Astrocyte (in vitro differentiated cells and primary cell): ENCODE measurements around the gene P2RX5. TPM values are rescaled to one million over a fixed set of nuclear protein-coding genes. Genes with fewer than 3 reads are reported as not detected.
"Not testable (repeated sequence)": the region's sequence is repeated elsewhere in the genome, so short reads cannot be mapped to it uniquely, and the experiment has no call there.

Experiments
- DNase-seq: peaks from one replicate; pipeline ENCODE4 v3.0.0-alpha.2; 2010; ENCODE audit warnings: low read depth
- FAIRE-seq: peaks from 2 replicates; lab custom pipeline; 2011; peaks lifted over from hg19 to GRCh38; lab: Jason Lieb, UNC
- H2AFZ ChIP-seq: 2 replicates; pipeline ENCODE4 v1.6.0; 2012; ENCODE audit warnings: low read depth, low read length, inconsistent platforms
- H3K27ac ChIP-seq: 2 replicates; pipeline ENCODE4 v1.5.1; 2011; ENCODE audit warnings: low read depth, low read length, inconsistent platforms
- H3K27me3 ChIP-seq: 2 replicates; pipeline ENCODE4 v1.6.0; 2011; ENCODE audit warnings: low read length, inconsistent platforms; ENCODE audit not compliant: insufficient read depth
- H3K36me3 ChIP-seq: 2 replicates; pipeline ENCODE4 v1.5.1; 2011; ENCODE audit warnings: low read length, inconsistent platforms; ENCODE audit not compliant: insufficient read depth
- H3K4me1 ChIP-seq: 2 replicates; pipeline ENCODE4 v1.5.1; 2011; ENCODE audit warnings: low read length, inconsistent platforms; ENCODE audit not compliant: insufficient read depth
- H3K4me2 ChIP-seq: 2 replicates; pipeline ENCODE4 v1.6.0; 2012; ENCODE audit warnings: low read length, inconsistent platforms
- H3K4me3 ChIP-seq: 2 replicates; pipeline ENCODE4 v1.5.1; 2011; ENCODE audit warnings: low read depth, mild to moderate bottlenecking, low read length, inconsistent platforms; ENCODE audit not compliant: insufficient read depth
- H3K79me2 ChIP-seq: 2 replicates; pipeline ENCODE4 v1.6.0; 2012; ENCODE audit warnings: mild to moderate bottlenecking, low read length, inconsistent platforms; ENCODE audit not compliant: insufficient read depth
- H3K9ac ChIP-seq: 2 replicates; pipeline ENCODE4 v1.6.0; 2012; ENCODE audit warnings: mild to moderate bottlenecking, low read length, inconsistent platforms
- H3K9me3 ChIP-seq: 2 replicates; pipeline ENCODE4 v1.5.1; 2012; ENCODE audit warnings: low read depth, mild to moderate bottlenecking, low read length, inconsistent platforms; ENCODE audit not compliant: insufficient read depth
- H4K20me1 ChIP-seq: 2 replicates; pipeline ENCODE4 v1.6.0; 2012; ENCODE audit warnings: low read length, inconsistent platforms; ENCODE audit not compliant: insufficient read depth
- H3K27ac Mint-ChIP-seq: one replicate; pipeline ENCODE4 v1.8.0; 2021; ENCODE audit warnings: mild to moderate bottlenecking, mixed read lengths; ENCODE audit not compliant: unreplicated experiment
- H3K27me3 Mint-ChIP-seq: one replicate; pipeline ENCODE4 v1.8.0; 2021; ENCODE audit warnings: low read depth, mixed read lengths; ENCODE audit not compliant: unreplicated experiment
- H3K36me3 Mint-ChIP-seq: one replicate; pipeline ENCODE4 v1.8.0; 2021; ENCODE audit warnings: low read depth, mixed read lengths; ENCODE audit not compliant: unreplicated experiment
- H3K4me1 Mint-ChIP-seq: one replicate; pipeline ENCODE4 v1.8.0; 2021; ENCODE audit warnings: low read depth, mixed read lengths; ENCODE audit not compliant: unreplicated experiment
- H3K4me3 Mint-ChIP-seq: one replicate; pipeline ENCODE4 v1.8.0; 2021; ENCODE audit warnings: mild to moderate bottlenecking, moderate library complexity, mixed read lengths; ENCODE audit not compliant: unreplicated experiment
- H3K9me3 Mint-ChIP-seq: one replicate; pipeline ENCODE4 v1.8.0; 2021; ENCODE audit warnings: mild to moderate bottlenecking, mixed read lengths; ENCODE audit not compliant: unreplicated experiment
- EZH2 ChIP-seq: IDR thresholded peaks from 2 replicates; pipeline ENCODE4 v1.6.1; 2012; ENCODE audit warnings: mild to moderate bottlenecking, low read length, inconsistent platforms; ENCODE audit not compliant: insufficient read depth
- total RNA-seq: library from RNA; stranded (reverse); gene quantifications from 2 replicates; pipeline ENCODE4 v1.2.1, GENCODE V29; 2021
- TF ChIP-seq, protein P1 (sequence below): IDR thresholded peaks from 2 replicates; pipeline ENCODE4 v1.5.1; 2011; ENCODE audit warnings: low read depth, mild to moderate bottlenecking, inconsistent platforms, low read length, moderate library complexity; ENCODE audit not compliant: insufficient read depth

Gene P2RX5
- total RNA-seq, 1 donor from 2014 or later = 2.4 TPM

DNA sequence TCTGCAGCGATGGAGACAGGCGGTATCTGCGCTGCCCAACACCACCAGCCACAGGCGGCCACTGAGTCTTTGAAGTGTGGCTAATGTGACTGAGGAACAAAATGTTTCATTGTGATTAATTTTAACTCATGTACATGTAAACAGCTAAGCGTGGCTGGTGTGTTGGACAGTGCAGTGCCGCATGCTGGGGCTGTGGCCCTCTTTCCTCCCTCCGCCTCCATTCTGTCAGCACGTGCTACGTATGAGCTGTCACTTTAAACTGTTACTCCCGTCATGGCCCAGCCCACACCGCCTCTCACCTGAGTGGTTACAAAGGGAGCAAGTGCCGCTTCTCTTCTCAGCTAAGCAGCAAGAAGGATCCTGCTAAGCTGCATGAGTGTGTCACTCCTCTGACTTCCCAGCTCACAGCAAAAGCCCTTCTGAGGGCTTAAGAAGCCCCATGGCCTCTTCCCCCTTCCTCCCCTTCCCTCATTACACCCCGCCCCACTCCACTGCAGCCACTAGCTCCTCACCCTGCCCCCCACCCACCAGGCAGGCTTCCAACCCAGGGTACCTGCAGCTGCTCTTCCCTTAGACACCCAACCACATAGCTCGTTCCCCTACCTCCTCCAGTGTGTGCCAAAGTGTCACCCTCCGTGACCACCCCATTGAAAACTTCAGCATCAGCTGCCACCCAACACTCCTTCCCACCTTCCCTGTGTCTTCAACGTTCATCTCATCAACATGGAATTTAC lies 42.8 kb upstream of the P2RX5 start:
- Histone ChIP-seq H2AFZ (peak overlapping the region; percentile 87), H3K36me3 (no peaks in the 10 kb centered on the region), H3K27ac (no peak overlapping the region), H3K4me1 (peaks cover 11% of the 10 kb centered on the region), H3K27me3 (no peaks in the 10 kb centered on the region), H3K9me3 (no peaks in the 10 kb centered on the region), H4K20me1 (no peaks in the 10 kb centered on the region), H3K4me3 (no peak overlapping the region), H3K79me2 (no peaks in the 10 kb centered on the region), H3K4me2 (peak overlapping the region; percentile 94), H3K9ac (no peak overlapping the region)
- Mint-ChIP-seq H3K9me3 (no peaks in the 10 kb centered on the region), H3K4me3 (no peak overlapping the region), H3K27me3 (peaks cover 7% of the 10 kb centered on the region), H3K36me3 (peaks cover 3% of the 10 kb centered on the region), H3K4me1 (peaks cover 19% of the 10 kb centered on the region), H3K27ac (no peak overlapping the region)
- peak; percentile 26 for DNase-seq
- no peak for TF ChIP-seq EZH2
- TF ChIP-seq, protein P1, sequence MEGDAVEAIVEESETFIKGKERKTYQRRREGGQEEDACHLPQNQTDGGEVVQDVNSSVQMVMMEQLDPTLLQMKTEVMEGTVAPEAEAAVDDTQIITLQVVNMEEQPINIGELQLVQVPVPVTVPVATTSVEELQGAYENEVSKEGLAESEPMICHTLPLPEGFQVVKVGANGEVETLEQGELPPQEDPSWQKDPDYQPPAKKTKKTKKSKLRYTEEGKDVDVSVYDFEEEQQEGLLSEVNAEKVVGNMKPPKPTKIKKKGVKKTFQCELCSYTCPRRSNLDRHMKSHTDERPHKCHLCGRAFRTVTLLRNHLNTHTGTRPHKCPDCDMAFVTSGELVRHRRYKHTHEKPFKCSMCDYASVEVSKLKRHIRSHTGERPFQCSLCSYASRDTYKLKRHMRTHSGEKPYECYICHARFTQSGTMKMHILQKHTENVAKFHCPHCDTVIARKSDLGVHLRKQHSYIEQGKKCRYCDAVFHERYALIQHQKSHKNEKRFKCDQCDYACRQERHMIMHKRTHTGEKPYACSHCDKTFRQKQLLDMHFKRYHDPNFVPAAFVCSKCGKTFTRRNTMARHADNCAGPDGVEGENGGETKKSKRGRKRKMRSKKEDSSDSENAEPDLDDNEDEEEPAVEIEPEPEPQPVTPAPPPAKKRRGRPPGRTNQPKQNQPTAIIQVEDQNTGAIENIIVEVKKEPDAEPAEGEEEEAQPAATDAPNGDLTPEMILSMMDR = no peak
- no peak for FAIRE-seq

DNA sequence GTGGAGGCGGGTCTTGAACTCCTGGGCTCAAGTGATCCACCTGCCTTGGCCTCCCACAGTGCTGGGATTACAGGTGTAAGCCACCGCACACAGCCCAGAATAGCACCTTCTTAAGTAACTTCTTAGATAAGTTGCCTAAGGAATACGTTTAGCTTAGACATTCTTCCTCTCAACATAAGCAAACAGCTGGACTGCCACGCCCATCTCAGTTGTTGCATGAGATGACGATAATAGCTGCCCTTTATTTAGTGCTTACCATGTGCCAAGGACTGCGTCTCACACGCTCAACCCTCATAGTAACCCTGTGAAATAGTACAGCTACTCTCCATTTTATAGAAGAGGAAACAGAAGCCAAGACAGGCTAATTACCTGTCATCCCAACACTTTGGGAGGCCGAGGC lies 39.6 kb upstream of the P2RX5 start:
- H3K4me3 ChIP-seq = no peak overlapping the region
- H3K9me3 ChIP-seq = no peaks in the 10 kb centered on the region
- H4K20me1 ChIP-seq = no peaks in the 10 kb centered on the region
- H3K36me3 ChIP-seq = no peaks in the 10 kb centered on the region
- H3K27ac ChIP-seq = no peak overlapping the region
- H3K9ac ChIP-seq = no peak overlapping the region
- no peak overlapping the region for H3K4me3 Mint-ChIP-seq
- FAIRE-seq (no peak), DNase-seq (no peak)
- H3K36me3 Mint-ChIP-seq = peaks cover 3% of the 10 kb centered on the region
- no peak overlapping the region for H3K4me2 ChIP-seq
- H3K4me1 Mint-ChIP-seq = peaks cover 26% of the 10 kb centered on the region
- peaks cover 25% of the 10 kb centered on the region for H3K4me1 ChIP-seq
- no peak overlapping the region for H2AFZ ChIP-seq
- no peaks in the 10 kb centered on the region for H3K27me3 ChIP-seq
- H3K27me3 Mint-ChIP-seq = peaks cover 5% of the 10 kb centered on the region
- H3K27ac Mint-ChIP-seq = no peak overlapping the region
- TF ChIP-seq, protein P1 = no peak
- no peak for TF ChIP-seq EZH2
- no peaks in the 10 kb centered on the region for H3K79me2 ChIP-seq
- H3K9me3 Mint-ChIP-seq = no peaks in the 10 kb centered on the region

DNA sequence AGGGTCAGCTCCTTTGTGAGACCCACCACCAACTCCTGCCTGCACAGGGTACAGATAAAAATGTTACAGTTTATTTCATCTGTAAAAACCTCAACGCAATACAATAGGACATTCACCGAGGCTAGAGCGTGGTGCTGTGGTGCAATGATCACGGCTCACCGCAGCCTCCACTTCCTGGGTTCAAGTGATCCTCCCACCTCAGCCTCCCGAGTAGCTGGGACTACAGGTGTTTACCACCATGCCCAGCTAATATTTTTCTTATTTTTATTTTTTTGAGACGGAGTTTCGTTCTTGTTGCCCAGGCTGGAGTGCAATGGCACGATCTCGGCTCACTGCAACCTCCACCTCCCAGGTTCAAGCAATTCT lies 38.9 kb upstream of the P2RX5 start:
- FAIRE-seq, DNase-seq, H3K79me2 ChIP-seq, H3K4me3 ChIP-seq, H3K9me3 ChIP-seq, H3K4me2 ChIP-seq, H4K20me1 ChIP-seq, H3K27me3 ChIP-seq, H3K27ac Mint-ChIP-seq, H3K9ac ChIP-seq, H2AFZ ChIP-seq, H3K36me3 Mint-ChIP-seq, H3K27me3 Mint-ChIP-seq, H3K4me3 Mint-ChIP-seq, H3K9me3 Mint-ChIP-seq, H3K27ac ChIP-seq, H3K36me3 ChIP-seq: not testable (repeated sequence)
- peaks cover 26% of the 10 kb centered on the region for H3K4me1 ChIP-seq
- peaks cover 28% of the 10 kb centered on the region for H3K4me1 Mint-ChIP-seq
